Central memory CD4-positive, alpha-beta T cell (primary cell): Measurements from ENCODE around the gene GAREM2.

Experiments used
- DNase-seq: peaks from one replicate; pipeline ENCODE4 v3.0.0; 2022

GAREM2 gene

DNA sequence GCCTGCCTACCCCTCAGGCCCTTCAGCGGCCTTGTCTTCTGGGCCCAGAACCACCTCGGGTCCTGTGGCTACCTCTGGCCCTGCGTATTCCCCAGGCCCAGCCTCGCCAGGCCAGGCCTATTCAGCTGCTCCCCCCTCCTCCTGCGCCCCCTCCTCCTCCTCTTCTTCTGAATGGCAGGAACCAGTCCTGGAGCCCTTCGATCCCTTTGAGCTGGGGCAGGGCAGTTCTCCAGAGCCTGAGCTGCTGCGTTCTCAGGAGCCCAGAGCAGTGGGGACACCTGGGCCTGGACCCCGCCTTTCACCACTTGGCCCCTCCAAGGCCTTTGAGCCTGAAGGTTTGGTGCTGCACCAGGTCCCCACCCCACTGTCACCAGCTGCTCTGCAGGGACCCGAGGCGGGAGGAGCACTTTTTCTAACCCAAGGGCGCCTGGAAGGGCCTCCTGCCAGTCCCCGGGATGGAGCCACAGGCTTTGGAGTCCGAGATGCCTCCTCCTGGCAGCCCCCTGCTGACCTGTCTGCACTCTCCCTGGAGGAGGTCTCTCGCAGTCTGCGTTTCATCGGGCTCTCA, 14.7 kb downstream of the GAREM2 start:
- DNase-seq, result no peak

DNA sequence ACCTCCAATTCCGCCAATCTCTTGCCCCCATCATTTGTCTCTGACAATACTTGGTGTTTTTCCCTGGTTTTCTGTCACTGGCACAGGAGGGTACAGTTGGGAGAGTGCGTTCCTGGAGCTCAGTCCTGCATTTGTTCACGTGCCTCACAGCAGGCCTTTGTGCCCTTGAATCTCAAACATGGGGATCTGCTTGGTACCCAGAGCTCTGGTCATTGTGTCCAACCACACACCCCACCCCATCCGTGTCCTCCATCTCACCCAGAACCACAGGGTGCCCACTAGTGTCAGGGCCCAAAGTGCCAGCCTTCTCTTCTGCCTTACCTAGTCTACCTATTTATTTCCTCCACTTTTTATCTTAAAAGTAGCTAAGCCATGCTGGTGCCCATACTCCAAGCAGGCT, 16.2 kb downstream of the GAREM2 start:
- no peak for DNase-seq

DNA sequence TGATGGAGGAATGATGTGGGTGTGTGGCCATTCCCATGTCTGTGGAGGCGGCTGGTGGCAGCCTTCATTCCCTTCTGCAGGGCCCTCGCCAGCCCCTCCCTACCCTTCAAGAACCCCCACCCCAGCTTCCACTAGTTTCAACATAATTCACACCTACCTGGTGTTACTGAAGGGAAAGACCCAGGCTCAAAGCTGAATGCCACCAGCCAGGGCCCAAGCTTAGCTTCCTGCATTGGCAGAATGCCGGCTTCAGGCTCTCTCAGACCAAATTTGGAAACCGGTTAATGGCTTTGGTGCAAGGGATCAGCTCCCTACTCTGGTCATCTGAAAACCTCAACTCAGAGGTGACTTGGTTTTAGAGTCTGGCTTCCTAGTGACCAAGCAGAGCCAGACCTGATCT, 16.9 kb downstream of the GAREM2 start:
- DNase-seq, result no peak

DNA sequence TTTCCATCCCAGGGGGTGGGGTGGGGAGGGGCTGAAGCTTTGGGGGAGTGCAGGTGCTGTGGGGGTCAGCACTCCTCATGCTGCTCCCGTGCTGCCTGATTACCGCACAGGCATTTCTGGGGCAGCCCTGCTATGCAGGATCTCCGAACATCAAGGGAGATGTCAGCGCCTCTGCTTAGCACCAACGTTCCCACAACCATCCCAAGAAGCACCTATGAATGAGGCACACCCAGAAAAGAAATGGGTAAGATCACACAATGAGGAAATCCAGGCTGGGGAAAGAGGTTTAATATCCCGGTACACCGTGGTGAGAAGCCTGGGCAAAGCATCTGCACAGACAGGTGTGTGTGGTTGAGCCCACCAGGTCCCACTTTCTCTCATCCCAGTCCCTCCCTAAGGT, 17.5 kb downstream of the GAREM2 start:
- no peak for DNase-seq

DNA sequence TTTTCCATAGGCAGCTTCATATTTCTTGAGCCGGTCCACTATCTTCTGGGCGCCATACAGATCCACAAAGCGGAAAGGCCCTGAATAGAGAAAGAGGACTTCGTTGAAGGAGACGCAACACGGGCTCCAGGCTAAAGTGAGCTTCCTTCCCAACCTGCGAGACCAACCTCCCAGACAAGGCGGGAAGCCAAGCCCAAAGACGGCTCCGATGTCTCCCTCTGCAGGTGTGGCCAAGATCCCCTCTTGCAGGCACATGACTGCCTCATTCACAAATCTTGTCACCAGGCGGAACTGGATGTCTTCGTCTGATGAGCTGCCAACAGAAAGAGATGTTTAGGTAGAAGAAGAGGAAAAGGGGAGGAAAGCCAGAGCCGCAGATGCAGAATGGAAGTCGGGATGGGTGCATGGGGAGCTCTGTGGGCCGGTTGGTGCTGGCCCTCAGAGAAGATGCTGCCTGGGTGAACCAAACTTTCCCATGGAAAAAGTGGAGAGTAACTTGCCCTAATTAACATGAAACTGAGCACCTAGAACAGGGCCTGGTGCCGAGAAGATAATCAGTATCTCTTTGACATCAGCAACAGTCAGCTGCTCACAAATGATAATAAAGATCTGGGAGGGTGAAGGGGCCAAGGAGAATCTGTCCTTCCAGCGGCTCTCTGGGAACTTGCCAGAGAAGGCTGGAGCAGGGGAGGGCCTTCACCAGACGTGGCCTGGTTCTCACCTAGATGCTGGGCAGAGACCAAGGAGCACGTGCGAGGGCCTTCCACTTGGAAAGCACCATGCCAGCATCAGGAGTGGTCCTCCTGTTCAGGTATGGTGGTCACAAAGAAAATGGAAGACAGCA, 18.6 kb downstream of the GAREM2 start:
- no peak for DNase-seq

DNA sequence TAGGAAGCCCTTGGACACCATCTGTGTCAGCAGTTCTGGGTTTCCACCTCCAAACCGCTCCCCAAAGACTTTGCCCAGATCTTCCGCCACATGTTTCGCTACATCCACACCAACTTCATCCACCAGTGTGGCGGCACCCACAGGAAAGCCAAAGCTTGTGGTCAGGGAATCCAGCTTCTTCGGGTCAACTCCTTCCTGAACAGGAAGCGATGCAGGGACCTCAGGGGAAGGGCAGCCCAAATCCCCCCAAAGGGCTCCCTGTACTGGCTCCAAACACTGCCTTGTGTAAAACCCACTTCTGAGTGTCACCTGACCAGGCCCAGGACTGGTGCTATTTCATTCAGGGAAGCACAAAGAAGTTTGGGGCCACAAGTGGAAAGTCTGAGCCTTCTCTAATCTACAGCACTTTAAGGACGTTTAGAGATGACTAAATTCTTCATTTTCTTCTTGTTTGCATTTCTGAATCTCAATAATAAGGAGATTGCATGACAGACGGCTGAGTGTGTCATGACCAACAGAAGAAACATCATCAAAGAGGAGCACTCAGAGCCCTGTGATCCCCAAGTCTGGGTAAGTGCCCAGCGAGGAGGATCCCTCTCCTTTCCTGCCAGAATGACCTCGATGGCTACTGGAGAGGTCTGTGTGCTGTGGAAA, 20.8 kb downstream of the GAREM2 start:
- no peak for DNase-seq

DNA sequence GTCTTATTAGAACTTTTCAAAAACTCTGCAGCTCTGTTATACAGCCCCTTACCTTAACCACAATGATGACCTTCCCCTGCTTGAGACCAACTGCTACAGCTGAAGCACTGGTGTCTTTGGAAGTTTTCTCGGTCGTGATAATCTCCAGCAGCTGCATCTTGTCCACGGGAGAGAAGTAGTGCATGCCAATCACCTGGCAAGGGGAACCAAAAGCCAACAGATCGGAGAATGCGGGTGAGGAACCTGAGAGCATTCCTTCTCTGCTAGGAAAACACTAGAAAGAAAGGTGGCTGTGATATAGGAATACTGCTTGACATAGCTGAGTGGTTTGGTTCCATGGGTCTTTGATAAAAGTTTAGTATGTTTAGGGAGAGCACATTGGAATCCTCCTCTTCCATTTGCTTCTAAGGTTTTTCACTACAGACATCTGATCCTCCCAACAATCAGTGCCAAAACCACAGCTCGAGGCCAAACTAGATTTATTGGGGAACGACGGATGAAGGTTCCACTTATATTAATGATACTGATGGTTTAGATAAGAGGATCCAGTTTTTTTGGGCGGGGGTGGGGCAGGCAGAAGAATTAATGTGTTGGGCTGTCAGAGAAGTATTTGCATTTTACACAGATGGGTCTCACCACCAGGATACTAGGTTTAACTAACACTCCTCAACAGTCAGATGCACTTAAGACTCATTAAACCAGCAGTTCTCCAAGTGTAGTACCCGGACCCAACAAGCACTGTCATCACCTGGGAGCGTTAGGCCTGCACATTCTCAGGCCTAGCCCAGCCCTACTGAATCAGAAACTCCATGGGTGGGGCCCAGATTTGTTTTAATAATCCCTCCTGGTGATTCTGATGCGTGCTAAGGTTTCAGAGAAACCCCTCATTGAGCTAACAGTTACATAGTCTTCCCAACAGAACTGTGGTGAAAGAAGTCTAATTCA, 22.4 kb downstream of the GAREM2 start:
- DNase-seq, result no peak

DNA sequence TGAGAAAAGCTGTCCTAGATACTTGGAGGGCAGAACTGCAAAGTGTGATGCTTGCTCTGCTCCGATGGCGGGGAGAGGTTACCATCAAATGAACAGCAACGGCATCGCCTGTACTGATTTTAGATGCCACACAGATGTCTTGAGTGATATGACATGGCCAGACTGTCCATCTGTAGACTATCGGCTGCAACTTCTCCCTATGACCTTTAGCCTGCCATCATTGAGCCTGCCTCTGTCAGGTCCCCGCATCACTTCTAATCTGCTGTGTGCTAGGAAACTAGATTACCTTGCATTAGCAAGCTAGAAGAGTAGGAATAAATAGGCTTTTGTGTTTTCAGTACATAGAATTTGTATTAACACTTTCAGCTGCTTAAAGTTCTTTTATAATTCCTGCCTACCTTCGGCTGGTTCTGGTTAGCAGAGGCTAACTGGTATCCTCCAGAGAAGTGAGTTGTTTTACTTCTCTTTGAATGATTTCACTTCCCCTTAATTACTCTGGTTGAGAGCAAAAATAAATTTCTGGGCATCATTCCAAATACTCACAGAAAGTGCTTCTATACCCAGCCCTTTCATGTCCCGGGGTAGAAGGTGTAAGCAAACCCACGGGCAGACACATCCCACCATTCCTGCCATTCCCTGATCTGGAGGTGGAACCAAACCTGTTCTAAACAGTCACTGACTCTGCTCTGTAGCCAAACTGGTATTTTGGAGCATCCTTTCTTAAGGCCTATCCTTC, 24.0 kb downstream of the GAREM2 start:
- no peak for DNase-seq

DNA sequence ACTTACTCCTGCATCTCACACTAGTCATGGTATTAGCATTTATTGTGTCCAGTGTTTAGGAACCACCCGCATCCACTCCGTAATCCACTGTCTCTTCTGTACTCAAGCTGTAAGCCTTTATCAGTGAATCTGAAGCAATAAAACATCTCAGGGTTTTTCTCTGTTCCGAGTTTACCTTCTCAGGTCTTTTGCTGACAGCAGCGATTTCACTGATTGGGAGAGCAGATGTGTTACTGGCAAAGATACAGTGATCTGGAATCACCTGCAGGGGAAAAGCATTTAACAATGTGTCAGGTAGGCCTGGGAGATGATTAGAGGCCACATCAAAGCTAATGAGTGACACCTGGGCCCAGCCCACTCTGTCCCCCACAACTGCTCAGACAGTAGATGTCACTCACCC, 24.6 kb downstream of the GAREM2 start:
- DNase-seq, result no peak

DNA sequence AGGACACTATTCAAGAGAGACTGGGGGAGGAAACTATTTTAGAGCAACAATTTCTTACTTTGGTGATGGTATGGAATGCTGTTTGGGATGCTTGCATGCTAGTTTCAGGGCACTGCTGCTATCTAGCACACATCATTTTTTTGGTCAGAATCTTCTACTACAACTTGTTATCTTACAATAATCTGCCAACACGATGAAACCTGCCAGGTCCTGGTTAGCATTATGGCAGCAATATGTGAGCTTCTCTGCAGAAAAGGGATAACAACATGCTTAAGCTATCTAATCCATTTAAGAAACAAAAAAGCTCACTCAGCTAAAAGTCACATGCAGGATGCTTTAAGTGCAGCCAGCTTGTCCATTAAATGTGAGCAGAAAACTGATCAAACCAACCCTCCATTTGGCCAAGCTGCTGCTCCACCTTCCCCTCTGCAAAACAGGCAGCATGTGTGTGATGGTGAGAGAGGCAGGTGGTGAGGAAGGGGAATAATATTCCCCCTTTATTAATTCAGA, 30.1 kb downstream of the GAREM2 start:
- no peak for DNase-seq

DNA sequence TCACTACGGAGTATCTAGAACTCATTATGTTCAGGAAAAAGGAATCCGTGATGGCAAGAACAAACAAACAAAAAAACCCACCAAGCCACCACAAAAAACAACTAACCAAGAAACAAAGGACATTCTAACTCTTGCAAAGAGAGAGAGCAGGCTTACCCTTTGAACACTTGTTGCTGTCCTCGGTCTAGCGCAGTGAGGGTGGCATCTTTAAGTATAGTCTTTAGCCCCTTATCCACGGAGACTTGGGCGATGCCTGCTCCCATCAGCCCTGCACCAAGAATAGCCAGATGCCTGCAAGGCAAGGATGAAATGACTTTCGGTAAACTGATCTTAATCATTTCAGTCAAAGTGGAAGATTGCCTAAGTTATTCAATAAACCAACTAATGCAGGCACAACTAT, 31.0 kb downstream of the GAREM2 start:
- no peak for DNase-seq

DNA sequence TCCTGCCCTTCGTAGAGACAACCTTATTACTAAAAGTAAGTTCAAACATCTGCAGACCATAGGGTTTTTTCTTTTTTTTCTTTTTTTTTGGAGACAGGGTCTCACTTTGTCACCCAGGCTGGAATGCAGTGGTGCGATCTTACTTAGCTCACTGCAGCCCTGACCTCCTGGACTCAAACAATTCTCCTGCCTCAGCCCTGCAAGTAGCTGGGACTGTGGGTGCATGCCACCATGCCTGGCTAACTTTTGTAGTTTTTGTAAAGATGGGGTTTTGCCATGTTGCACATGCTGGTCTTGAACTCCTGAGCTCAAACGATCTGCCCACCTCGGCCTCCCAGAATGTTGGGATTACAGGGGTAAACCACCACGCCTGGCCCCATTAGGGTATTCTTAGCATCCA, 39.1 kb downstream of the GAREM2 start:
- DNase-seq, result no peak

DNA sequence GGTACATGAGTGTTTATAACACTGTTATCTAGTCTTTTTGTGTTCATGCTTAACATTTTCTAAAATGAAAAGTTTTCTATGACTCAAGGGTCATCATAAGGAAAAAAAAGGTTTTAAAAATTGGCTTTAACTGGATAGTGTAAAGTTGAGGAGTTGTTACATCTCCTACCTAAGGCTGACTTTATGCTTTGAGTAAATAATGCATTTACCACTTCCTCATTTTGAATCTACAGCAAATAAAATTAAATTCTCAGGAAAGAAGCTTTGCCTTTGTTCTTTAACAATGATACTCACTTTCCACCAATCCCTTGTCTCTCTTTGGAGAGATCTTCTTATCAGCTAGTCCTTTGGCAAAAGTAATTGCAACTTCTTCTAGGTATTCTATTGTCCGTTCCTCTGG, 41.9 kb downstream of the GAREM2 start:
- no peak for DNase-seq

DNA sequence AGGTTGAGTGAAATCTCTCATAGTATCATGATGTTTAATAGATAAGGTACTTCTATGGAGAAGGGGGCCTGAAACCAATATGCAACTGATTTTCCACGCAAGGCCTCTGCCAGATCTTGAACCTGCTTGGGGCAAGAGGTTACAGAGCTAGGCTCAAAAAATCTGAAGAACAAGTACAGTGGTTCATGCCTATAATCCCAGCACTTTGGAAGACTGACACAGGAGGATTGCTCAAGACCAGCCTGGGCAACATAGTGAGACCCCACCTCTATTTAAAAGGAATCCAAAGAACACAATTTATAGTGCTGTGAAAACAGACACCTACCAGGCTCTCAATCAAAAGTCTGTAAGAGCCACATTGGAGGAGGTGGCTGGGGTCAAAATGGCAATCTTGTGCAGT, 42.9 kb downstream of the GAREM2 start:
- no peak for DNase-seq

DNA sequence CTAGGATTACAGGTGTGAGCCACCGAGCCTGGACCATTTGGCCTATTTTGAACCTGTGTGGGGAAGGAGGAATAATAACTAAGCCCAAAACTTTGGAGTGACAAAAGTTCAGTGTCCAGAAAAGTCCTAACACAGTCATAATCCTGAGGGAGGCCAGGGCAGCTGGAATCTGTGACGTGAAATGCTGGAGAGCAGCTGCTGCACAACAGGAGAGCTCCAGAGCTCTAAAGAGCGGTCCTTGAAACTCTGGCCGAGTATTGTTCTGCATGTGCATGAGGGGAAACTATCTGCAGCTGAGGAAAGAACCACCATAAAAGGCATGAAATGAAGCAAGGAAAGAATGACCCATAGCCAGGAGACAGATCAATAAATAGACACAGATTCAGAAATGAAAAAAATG, 43.7 kb downstream of the GAREM2 start:
- no peak for DNase-seq

DNA sequence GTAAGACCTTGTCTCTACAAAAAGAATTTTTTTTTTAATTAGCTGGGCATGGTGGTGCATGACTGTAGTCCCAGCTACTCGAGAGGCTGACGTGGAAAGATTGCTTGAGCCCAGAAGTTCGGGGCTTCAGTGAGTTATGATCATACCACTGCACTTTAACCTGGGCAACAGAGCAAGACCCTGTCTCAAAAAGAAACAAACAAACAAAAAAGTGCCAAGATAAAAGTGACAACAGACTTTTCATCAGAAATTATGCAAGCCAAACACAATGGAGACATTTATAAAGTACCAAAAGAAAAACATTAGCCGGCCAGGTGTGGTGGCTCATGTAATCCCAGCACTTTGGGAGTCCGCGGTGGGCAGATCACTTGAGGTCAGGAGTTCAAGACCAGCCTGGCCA, 44.8 kb downstream of the GAREM2 start:
- no peak for DNase-seq

DNA sequence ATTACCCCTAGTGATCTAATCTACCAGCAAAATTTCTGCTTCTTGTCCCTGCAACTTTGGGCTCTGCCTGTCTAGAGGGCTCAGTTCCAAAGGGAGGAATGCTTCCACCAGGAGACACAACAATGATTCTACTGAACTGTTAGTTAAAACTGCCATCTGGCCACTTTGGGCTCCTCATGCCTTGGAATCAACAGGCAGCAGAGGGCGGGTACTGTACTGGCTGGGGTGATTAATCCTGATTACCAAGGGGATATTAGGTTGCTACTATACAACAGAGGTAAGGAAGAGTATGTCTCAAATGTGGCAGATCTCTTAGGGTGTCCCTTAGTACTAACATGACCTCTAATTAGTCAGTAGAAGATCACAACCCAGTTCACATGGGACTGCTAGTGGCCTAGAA, 50.1 kb downstream of the GAREM2 start:
- no peak for DNase-seq

DNA sequence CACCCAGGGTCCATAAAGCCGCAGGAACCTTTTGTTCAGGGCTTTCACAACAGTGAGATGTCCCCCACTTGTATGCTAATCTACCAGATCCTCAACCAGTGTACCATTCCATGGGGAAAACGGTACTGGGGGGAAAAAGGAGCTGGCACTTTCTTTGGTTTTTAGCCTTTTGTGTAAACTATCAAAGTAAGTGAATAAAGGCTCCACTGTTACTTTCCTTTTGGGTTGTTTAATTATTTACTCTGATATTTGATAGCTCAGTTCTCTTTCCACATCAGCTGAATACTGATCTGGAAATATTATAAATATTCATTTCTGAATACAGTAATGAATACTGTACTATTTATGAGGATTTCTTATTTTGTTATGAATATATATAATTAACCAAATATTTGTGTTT, 51.2 kb downstream of the GAREM2 start:
- no peak for DNase-seq

DNA sequence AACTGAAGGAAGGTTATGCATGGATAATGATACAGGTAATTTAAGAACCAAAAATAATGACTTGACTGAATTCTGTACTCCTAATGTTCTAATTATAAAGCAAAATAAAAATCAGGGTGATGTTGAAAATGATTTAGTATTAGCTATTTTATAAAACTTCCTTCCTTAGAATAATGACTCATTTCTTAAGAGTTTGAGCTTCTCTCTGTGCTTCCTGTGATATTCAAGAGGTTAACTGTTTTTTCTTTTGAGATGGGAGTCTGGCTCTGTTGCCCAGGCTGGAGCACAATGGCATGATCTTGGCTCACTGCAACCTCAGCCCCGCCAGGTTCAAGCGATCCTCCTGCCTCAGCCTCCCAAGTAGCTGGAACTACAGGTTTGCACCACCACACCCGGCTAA, 56.7 kb downstream of the GAREM2 start:
- DNase-seq, result no peak

DNA sequence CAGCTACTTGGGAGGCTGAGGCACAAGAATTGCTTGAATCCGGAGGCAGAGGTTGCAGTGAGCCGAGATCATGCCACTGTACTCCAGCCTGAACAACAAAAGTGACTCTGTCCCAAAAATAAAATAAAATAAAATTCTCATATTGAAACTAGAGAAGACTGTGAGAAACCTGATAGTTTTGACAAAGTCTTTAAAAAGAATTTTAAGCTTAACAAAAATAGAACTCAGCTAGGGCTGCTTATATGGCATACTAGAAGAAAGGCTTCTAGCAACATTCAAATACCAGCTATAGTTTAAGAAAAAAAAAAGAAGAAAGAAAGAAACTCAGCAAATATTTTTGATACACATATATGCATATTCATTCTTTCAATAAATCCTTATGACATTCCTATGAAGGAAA, 57.9 kb downstream of the GAREM2 start:
- no peak for DNase-seq

DNA sequence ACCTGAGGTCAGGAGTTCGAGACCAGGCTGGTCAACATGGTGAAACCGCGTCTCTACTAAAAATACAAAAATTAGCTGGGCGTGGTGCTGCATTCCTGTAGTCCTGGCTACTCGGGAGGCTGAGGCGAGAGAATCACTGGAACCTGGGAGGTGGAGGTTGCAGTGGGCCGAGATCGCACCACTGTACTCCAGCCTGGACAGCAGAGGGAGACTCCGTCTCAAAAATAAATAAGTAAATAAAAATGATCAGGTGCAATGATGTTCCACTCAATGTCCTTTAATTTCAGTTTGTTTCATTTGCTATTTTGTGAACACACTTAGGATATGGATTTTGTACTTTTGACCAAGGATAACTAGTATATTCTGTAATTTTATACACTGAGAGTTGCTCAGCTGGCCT, 62.2 kb downstream of the GAREM2 start:
- DNase-seq, result no peak

DNA sequence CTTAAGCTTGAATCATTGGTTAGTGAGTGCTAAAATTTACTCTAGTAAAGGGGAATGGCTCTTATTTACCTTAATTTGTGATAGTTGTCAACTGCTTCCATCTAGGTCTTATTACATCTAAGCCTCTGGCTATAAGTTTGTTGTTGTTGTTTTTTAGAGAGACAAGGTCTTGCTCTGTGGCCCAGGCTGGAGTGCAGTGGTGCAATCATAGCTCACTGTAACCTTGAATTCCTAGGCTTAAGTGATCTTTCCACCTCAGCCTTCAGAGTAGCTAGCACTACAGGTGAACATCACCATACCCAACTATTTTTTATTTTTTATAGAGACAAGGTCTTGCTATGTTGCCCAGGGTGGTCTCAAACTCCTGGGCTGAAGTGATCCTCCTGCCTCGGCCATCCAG, 65.0 kb downstream of the GAREM2 start:
- DNase-seq, result no peak
